Right cardiac atrium (tissue), 5 donors: Measurements from ENCODE around the gene PLCG1. TPM values are rescaled to one million over a fixed set of nuclear protein-coding genes. Genes with fewer than 3 reads are reported as not detected.

ENCODE experiments used
- ATAC-seq, 2 donors: fragments of 200-7000 bp; cut with Tn5 transposase; one replicate each; pipeline versions ENCODE4 v1.8.0 to v1.9.1; 2020; ENCODE audit warnings: moderate library complexity in 2 of 2, mild to moderate bottlenecking in 1 of 2
- DNase-seq, 3 donors: peaks; one replicate each; pipeline ENCODE4 v3.0.0-alpha.2; 2020
- H3K27ac ChIP-seq: one replicate; pipeline ENCODE4 v1.5.1; 2013; ENCODE audit warnings: mild to moderate bottlenecking, low read length, control low read depth, moderate library complexity
- H3K27me3 ChIP-seq: one replicate; pipeline ENCODE4 v1.6.1; 2013; ENCODE audit not compliant: control insufficient read depth, insufficient read depth
- H3K4me1 ChIP-seq: one replicate; pipeline ENCODE4 v1.6.1; 2013; ENCODE audit warnings: low read length; ENCODE audit not compliant: control insufficient read depth, insufficient read depth
- H3K4me3 ChIP-seq: one replicate; pipeline ENCODE4 v1.5.1; 2013; ENCODE audit warnings: low read length, control low read depth
- H3K9me3 ChIP-seq: one replicate; pipeline ENCODE4 v1.6.1; 2013; ENCODE audit warnings: low read length; ENCODE audit not compliant: control insufficient read depth
- WGBS: extraction: QIAGEN DNeasy Blood & Tissue Kit; methylation state at CpG from one replicate; pipeline ENCODE4 v1.1.7; 2013; 5-methylcytosine and 5-hydroxymethylcytosine counted together
- intact Hi-C, 4 donors: fragments of 100-400 bp; cut with DNase I; formaldehyde crosslinking; loops; one replicate each; pipeline versions ENCODE4 v1.11.0 to v1.14.0; 2022 to 2023
- polyA plus RNA-seq: library from polyadenylated mRNA; stranded (reverse); fragments of 200-250 nt; gene quantifications from one replicate; pipeline ENCODE4 v1.2.3, GENCODE V29; 2013
- total RNA-seq, 4 donors: library from RNA; stranded (reverse); fragmentation: NEBNext Ultra II Directional; extraction: Animal tissue kit (Norgen Biotek cat#: 25700); gene quantifications; one replicate each; pipeline ENCODE4 v1.2.1, GENCODE V29; 2021
- donor health status: healthy with polysubstance abuse.
- donor health status: DM: no; HTN: yes; CAD: no.
- donor health status: DM: no; HTN: no; CAD: no.
- donor health status: DM: no; HTN: yes; CAD: no; lungs with severe emphysema.
- donor health status: DM: yes; HTN: yes; CAD: no.

PLCG1 gene
- total and polyA plus RNA-seq, 5 donors = 45.6 to 62.2 (median 57.4) TPM

- Histone ChIP-seq H3K9me3 (no peaks in the 10 kb centered on the region), H3K27ac (peak overlapping the region; percentile 76), H3K4me3 (peak overlapping the region; percentile 83), H3K4me1 (peaks cover 29% of the 10 kb centered on the region), H3K27me3 (no peaks in the 10 kb centered on the region)
- intact Hi-C loops = loop anchor here in 2 of 4 donors (5.0 to 10.0 kb wide), 2 partner anchors 204 to 207 kb away; partner anchors contain the start of gene LPIN3 (in 2 of the 2)
- DNase-seq (peak; percentile 81 to 93 (median 92)), ATAC-seq (peak; percentile 50 to 52)
- WGBS = 1% methylated on average over 66 of the region's 66 CpGs
These were observed 501 bp downstream of the PLCG1 start for GRCh38 chr20:41137614-41138474.

GRCh38 chr20:41138475-41139226, 1.3 kb downstream of the PLCG1 start:
- peak in 1 of 3 donors; percentile 68 for DNase-seq
- 14% methylated on average over 12 of the region's 12 CpGs for WGBS
- intact Hi-C loops = loop anchor here in 2 of 4 donors (5.0 to 10.0 kb wide), 2 partner anchors 204 to 206 kb away; partner anchors contain the start of gene LPIN3 (in 2 of the 2)
- Histone ChIP-seq H3K9me3 (no peaks in the 10 kb centered on the region), H3K27ac (peak overlapping the region; percentile 76), H3K4me1 (peaks cover 36% of the 10 kb centered on the region), H3K27me3 (no peaks in the 10 kb centered on the region), H3K4me3 (peak overlapping the region; percentile 83)
- no peak for ATAC-seq

- H3K9me3 ChIP-seq = no peaks in the 10 kb centered on the region
- no peak for DNase-seq
- H3K4me1 ChIP-seq = peaks cover 36% of the 10 kb centered on the region
- intact Hi-C loops = loop anchor here in 2 of 4 donors (5.0 to 10.0 kb wide), 2 partner anchors 203 to 205 kb away; partner anchors contain the start of gene LPIN3 (in 2 of the 2)
- peak overlapping the region; percentile 56 for H3K27ac ChIP-seq
- H3K4me3 ChIP-seq = peak overlapping the region; percentile 83
- H3K27me3 ChIP-seq = no peaks in the 10 kb centered on the region
- 47% methylated on average over 5 of the region's 5 CpGs for WGBS
- no peak for ATAC-seq
These were observed 2.1 kb downstream of the PLCG1 start for GRCh38 chr20:41139227-41140093.

- Histone ChIP-seq H3K4me1 (peaks cover 41% of the 10 kb centered on the region), H3K4me3 (no peak overlapping the region), H3K27ac (peak overlapping the region; percentile 71), H3K9me3 (no peaks in the 10 kb centered on the region), H3K27me3 (no peaks in the 10 kb centered on the region)
- WGBS = 56% methylated on average over 10 of the region's 10 CpGs
- peak in 1 of 3 donors; percentile 47 for DNase-seq
- ATAC-seq = no peak
- intact Hi-C loops = no loop called here
These were observed 3.1 kb downstream of the PLCG1 start for GRCh38 chr20:41140226-41141133.

- no peak overlapping the region for H3K4me3 ChIP-seq
- 38% methylated on average over 8 of the region's 8 CpGs for WGBS
These were observed 3.9 kb downstream of the PLCG1 start for GRCh38 chr20:41141153-41141815.

GRCh38 chr20:41142245-41142644, 4.9 kb downstream of the PLCG1 start:
- H3K4me3 ChIP-seq = no peak overlapping the region
- no peaks in the 10 kb centered on the region for H3K27me3 ChIP-seq
- H3K27ac ChIP-seq = peak overlapping the region; percentile 55
- no peaks in the 10 kb centered on the region for H3K9me3 ChIP-seq
- 63% methylated on average over 4 of the region's 4 CpGs for WGBS
- H3K4me1 ChIP-seq = peaks cover 55% of the 10 kb centered on the region
- intact Hi-C loops = no loop called here
- DNase-seq (peak in 1 of 3 donors; percentile 39), ATAC-seq (no peak)

More at GRCh38 chr20:41141153-41141815, 3.9 kb downstream of the PLCG1 start:
- Histone ChIP-seq H3K4me1 (peaks cover 46% of the 10 kb centered on the region), H3K27ac (peak overlapping the region; percentile 71), H3K9me3 (no peaks in the 10 kb centered on the region), H3K27me3 (no peaks in the 10 kb centered on the region)
- intact Hi-C loops = no loop called here
- ATAC-seq = peak; percentile 1 to 70
- DNase-seq = peak; percentile 74 to 86 (median 85)

- intact Hi-C loops = no loop called here
These were observed 5.6 kb downstream of the PLCG1 start for GRCh38 chr20:41142919-41143318.

GRCh38 chr20:41143354-41143753, 6.0 kb downstream of the PLCG1 start:
- no peaks in the 10 kb centered on the region for H3K27me3 ChIP-seq
- no peak for ATAC-seq
- peak overlapping the region; percentile 56 for H3K27ac ChIP-seq
- no peaks in the 10 kb centered on the region for H3K9me3 ChIP-seq
- intact Hi-C loops = no loop called here
- peaks cover 64% of the 10 kb centered on the region for H3K4me1 ChIP-seq
- WGBS = 77% methylated on average over 2 of the region's 2 CpGs
- DNase-seq = no peak
- H3K4me3 ChIP-seq = no peak overlapping the region

More at GRCh38 chr20:41142919-41143318, 5.6 kb downstream of the PLCG1 start:
- Histone ChIP-seq H3K4me1 (peaks cover 60% of the 10 kb centered on the region), H3K4me3 (no peak overlapping the region), H3K9me3 (no peaks in the 10 kb centered on the region), H3K27ac (peak overlapping the region; percentile 56), H3K27me3 (no peaks in the 10 kb centered on the region)
- WGBS = 42% methylated on average over 5 of the region's 5 CpGs
- no peak for ATAC-seq
- peak in 1 of 3 donors; percentile 38 for DNase-seq

GRCh38 chr20:41145317-41145716, 8.0 kb downstream of the PLCG1 start:
- intact Hi-C loops = no loop called here
- Histone ChIP-seq H3K9me3 (no peaks in the 10 kb centered on the region), H3K27ac (peak overlapping the region; percentile 69), H3K27me3 (no peaks in the 10 kb centered on the region), H3K4me3 (no peak overlapping the region), H3K4me1 (peaks cover 67% of the 10 kb centered on the region)
- ATAC-seq (no peak), DNase-seq (no peak)
- WGBS = 99% methylated on average over 2 of the region's 2 CpGs
